GM18861 (cell line): Measurements from ENCODE around the gene RNASET2.
"Not testable (repeated sequence)": the region's sequence is repeated elsewhere in the genome, so short reads cannot be mapped to it uniquely, and the experiment has no call there.

Experiments used
- ATAC-seq: cut with Tn5 transposase; IDR thresholded peaks from one replicate; pipeline ENCODE4 v1.9.1; 2021; ENCODE audit not compliant: unreplicated experiment

Gene RNASET2

DNA sequence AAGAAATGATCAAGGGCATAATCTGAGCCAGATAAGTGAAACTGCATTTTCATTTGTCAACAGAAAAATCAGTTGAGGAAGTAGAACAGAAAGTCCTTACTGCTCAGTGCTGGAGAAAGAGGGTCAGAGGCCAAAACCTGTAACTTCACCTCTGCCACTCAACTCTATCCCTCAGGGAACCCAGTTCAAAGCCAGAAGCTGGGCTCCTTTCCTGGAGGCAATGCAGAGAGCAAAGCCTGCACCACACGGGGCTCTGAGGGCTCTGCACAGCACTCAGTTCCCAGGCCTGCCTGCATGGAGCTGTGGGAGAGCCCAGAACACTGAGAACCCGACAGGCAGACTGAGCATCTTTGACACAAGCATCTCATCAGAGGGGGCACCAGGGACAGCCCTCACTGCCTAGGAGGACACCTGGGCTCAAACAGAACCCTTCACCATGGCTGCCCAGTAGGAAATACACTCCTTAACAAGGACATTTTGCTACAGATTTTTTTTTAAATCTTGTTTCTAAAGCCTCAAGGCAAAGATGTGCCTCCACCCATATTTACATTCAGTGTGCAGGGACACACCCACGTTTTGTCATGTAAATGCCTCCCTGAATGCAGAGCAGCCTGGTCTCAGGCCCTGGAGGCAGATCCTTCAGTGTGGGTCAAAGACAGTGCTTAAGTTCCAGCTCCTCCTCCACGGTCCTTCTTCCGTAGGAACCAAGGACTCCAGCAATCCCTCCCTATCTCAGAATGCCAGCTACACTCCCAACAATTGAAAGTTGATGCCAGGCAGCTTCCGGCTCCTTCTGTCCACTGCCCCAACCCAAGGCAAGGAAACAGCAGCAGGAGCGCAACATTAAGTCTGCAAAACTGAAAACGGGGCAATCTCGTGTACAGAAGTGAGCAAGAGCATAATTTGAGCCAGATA lies 6.6 kb downstream of the RNASET2 start:
- ATAC-seq: no peak

GRCh38 chr6:166948724-166949123 lies 7.6 kb downstream of the RNASET2 start:
- ATAC-seq: not testable (repeated sequence)

DNA sequence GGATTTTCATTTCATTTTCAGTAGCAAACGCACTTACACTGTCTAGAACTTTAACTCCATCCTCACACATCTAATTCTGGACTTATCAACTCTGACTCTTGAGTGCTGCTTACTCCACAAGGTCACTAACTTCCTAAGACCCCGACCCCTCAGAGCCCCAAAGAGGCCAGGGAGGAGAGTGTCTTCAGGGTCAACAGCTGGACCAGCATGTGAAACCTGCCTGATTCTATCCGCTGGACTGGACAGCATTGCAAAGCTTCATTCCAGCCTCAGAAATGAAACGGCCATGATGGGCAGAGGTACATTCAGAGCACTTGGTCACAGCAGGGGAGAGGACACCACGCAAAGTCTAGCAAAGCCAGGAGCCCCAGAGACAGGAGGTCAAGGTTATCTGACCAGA lies 9.1 kb downstream of the RNASET2 start:
- no peak for ATAC-seq

- no peak for ATAC-seq
These were observed 10.2 kb downstream of the RNASET2 start for GRCh38 chr6:166946125-166946524.

DNA sequence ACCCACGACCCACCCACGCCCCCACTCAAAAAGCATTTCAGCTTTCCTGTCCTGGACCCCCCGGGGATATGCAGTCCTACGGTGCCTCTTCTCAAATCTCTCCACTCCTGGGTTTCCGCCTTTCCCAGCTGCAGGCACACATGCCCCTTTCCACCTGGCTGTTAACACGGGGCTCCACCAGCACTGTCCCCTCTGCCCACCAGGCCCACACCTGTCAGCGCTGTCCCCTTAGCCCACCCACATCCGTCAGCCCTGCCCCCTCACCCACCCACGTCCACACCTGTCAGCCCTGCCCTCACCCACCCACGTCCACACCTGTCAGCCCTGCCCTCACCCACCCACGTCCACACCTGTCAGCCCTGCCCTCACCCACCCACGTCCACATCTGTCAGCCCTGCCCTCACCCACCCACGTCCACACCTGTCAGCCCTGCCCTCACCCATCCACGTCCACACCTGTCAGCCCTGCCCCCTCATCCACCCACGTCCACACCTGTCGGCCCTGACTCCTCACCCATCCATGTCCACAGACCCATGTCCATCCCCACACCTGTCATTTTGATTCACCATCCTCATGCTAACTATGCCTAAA lies 11.6 kb downstream of the RNASET2 start:
- ATAC-seq: no peak

- no peak for ATAC-seq
These were observed 13.8 kb downstream of the RNASET2 start for GRCh38 chr6:166942393-166943168.

- no peak for ATAC-seq
These were observed 15.7 kb downstream of the RNASET2 start for GRCh38 chr6:166940643-166941068.

DNA sequence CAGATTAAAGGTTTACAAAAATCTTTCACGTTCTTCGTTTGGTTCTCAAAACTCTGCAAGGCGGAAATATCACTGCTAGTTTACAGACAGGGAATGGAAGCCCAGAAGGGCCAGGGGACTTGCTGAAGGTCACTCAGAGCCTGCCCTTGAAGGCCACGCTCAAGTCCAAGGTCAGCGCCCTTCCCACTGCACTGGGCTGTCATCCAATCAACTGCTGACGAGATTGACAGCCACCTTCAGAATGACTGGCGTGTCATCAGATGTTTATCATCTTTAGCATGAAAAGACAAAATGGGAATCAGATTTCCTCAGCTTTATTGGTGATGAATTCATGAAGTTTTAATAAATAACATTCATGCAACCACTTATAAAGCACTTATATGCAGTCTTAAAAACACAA lies 16.5 kb downstream of the RNASET2 start:
- ATAC-seq: no peak

DNA sequence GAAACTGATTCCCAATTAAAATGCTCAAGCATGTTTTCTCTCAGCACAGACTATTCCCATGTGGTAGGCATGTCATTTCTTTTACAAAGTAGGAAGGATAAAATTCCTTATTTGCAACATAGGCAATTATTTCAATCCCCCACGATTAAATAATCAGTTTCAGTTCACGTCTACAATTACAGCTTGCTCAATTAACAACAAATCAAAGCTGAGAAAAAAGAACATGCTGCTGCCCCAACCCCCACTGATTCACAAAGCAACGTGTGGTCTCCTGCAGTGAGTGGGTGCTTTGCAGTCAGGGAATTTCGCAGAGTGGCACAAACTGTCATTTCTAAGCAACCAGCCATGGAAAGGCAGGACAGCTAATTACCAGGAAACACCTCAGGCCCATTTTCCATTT lies 17.0 kb downstream of the RNASET2 start:
- ATAC-seq: no peak

GRCh38 chr6:166938704-166939103 lies 17.6 kb downstream of the RNASET2 start:
- no peak for ATAC-seq

GRCh38 chr6:166938150-166938549 lies 18.2 kb downstream of the RNASET2 start:
- ATAC-seq: no peak

DNA sequence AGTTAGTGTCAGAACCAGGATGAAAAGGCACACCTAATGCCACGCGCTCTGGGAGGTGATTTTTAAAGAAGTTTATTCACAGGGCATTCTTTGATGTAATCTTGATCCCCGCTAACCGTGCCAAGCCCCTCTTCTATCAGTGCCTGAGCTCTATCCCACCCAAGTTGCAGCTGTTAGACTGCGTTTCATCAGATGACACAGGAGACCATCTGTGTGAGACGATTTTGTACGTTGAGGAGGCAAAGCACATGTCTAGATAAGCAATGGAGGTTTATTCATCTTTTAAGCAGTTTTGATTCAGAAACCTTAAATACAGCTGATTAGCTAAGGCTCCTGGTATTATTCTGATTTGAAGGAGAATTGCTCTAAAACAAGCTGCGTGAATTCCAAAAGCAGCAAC lies 18.6 kb downstream of the RNASET2 start:
- ATAC-seq: no peak

DNA sequence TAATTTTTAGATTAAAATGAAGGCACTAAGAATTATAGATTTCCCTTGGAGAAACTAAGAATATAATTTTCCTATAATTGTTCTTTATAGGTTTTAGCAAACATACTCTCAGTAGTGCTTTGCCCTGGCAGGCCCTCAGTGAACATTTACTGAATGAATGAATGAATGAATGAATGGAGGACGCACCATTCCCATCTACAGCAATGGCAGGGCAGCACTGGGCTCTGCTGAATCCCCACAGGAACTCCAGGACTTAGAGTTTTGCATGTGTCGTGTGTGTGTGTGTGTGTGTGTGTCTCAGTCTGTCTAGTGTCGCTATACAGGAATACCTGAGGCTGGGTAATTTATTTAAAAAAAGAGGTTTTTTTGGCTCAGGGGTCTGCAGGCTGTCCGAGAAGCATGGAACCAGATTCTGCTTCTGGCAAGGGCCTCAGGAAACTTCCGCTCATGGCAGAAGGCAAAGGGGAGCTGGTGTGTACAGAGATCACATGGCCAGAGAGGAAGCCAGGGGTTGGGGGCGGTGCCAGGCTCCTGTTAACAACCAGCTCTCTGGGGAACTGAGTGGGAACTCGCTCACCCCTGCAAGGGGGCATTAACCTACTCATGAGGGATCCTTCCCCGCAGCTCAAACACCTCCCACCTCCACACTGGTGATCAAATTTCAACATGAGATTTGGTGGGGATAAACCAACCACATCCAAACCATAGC lies 20.1 kb downstream of the RNASET2 start:
- ATAC-seq: no peak

DNA sequence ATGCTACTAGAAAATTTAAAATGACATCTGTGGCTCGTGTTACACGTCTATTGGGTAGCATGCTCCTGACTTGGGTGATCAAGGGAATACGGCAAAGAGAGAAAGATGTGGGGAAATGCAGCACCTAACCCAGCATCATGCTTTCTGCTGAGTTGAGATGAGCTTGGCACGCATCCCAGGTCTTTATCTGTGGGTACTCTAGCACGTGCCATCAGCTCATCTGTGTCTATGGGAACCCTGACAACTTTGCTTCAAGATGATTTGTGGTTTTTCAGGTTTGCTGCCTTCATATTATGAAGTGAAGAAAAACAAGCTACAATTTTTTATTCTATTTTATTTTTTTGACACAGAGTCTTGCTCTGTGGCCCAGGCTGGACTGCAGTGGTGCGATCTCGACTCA lies 21.0 kb downstream of the RNASET2 start:
- no peak for ATAC-seq

DNA sequence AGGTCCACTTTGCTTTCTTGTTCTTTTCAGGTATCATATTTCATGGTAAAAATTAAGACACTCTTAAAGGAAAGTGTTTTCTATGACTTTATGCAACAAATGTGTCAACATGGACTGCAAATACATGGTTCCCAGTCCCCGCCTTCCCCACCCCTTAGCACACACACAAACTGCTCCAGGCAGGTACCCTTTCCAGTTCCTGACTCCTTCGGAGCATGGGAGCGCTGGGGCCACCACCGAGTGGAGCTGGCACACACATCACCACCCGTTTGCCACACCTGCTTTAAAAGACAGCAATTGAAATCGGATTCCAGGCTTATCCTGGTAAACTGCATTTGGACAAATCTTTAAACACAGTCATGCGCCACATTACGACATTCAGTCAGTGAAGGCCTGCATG lies 22.2 kb downstream of the RNASET2 start:
- ATAC-seq: no peak

DNA sequence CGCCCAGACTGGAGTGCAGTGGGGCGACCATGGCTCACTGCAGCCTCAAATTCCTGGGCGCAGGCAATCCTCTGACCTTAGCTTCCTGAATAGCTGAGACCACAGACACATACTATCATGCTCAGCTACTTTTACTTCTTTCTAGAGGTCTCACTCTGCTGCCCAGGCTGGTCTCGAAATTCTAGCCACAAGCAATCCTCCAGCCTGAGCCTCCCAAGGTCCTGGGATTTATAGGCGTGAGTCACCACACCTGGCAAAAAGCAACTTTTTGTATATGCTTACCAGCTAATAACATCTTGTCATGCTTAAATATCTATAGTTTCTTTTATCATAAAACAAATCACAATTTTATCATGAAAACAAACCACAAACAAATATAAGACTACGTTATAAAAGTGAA lies 23.0 kb downstream of the RNASET2 start:
- ATAC-seq: no peak

- ATAC-seq: no peak
These were observed 23.7 kb downstream of the RNASET2 start for GRCh38 chr6:166932616-166933015.

GRCh38 chr6:166932116-166932515 lies 24.2 kb downstream of the RNASET2 start:
- no peak for ATAC-seq

DNA sequence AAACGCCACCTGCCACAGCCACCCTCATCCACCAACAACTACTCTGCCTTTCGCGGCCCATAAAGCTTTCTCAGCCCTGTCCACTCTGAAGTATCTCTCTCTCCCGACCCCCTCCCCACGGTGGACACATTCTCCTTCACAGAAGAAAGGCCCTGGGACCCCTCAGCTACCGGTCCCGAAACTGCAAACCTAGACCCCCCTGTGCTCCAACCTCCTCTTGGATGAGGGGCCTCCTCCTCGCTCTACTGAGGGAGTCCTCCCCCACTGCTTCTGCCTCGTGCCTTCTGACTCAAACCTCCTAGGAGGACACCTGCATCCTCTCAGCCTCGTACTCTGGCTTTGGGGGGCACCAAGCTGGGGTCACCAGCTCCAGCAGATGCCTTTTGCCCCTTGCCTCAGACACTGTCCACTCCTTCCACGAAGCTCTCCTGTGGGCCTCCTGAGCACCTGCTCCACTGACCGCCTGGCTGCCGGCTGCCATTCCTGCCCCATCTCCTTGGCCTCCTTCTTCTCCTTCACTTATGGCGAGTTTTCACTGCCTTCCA lies 24.9 kb downstream of the RNASET2 start:
- no peak for ATAC-seq

DNA sequence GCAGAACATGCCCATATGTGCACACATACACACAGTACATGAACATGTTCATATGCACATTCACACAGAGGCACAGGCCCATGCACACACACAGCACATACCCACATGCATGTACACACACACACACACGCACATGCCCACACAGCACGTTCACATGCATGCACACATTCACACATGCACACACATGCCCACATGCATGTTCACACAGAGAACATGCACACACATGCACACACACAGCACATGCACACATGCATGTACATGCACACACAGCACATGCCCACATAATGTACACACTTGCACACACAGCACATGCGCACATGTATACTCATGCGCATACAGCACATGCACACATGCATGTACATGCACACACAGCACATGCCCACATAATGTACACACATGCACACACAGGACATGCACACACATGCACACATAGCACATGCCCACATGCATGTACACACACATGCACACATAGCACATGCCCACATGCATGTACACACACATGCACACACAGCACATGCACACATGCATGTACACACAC lies 25.9 kb downstream of the RNASET2 start:
- no peak for ATAC-seq
